ENCODE measurements around the gene PID1. TPM values are rescaled to one million over a fixed set of nuclear protein-coding genes. Genes with fewer than 3 reads are reported as not detected.

PID1 gene
- total RNA-seq, 1 experiment from 2014 or later = 0.31 TPM

- no peaks in the 10 kb centered on the region for H3K36me3 Mint-ChIP-seq (ENCODE audit: insufficient read depth, unreplicated experiment)
- H3K4me1 Mint-ChIP-seq (ENCODE audit: low read depth, unreplicated experiment) = no peaks in the 10 kb centered on the region
- no peak for DNase-seq
- H3K4me3 Mint-ChIP-seq (ENCODE audit: low read depth, unreplicated experiment) = no peak overlapping the region
- no peak for TF ChIP-seq CTCF (IDR thresholded peaks at IDR 0.05; ENCODE audit: unreplicated experiment)
- CTCF ChIA-PET = no interaction called here
- no peaks in the 10 kb centered on the region for H3K27me3 Mint-ChIP-seq (ENCODE audit: unreplicated experiment)
- no TSS peak for BruUV-seq (replicated peaks)
- no peak overlapping the region for H3K27ac Mint-ChIP-seq (ENCODE audit: unreplicated experiment)
- intact Hi-C loops (cut with micrococcal nuclease; ENCODE audit: unreplicated experiment) = no loop called here
- H3K9me3 Mint-ChIP-seq (ENCODE audit: low read depth, unreplicated experiment) = peaks cover 13% of the 10 kb centered on the region
Observed at GRCh38 chr2:229170171-229170570, 100.9 kb downstream of the PID1 start.

GRCh38 chr2:229169751-229170150 is 101.3 kb downstream of the PID1 start:
- no peak overlapping the region for H3K27ac Mint-ChIP-seq (ENCODE audit: unreplicated experiment)
- H3K4me3 Mint-ChIP-seq (ENCODE audit: low read depth, unreplicated experiment) = no peak overlapping the region
- no peak for DNase-seq
- CTCF ChIA-PET = no interaction called here
- no peak for TF ChIP-seq CTCF (IDR thresholded peaks at IDR 0.05; ENCODE audit: unreplicated experiment)
- no TSS peak for BruUV-seq (replicated peaks)
- intact Hi-C loops (cut with micrococcal nuclease; ENCODE audit: unreplicated experiment) = no loop called here
- no peaks in the 10 kb centered on the region for H3K27me3 Mint-ChIP-seq (ENCODE audit: unreplicated experiment)
- no peaks in the 10 kb centered on the region for H3K4me1 Mint-ChIP-seq (ENCODE audit: low read depth, unreplicated experiment)
- H3K36me3 Mint-ChIP-seq (ENCODE audit: insufficient read depth, unreplicated experiment) = no peaks in the 10 kb centered on the region
- peaks cover 13% of the 10 kb centered on the region for H3K9me3 Mint-ChIP-seq (ENCODE audit: low read depth, unreplicated experiment)

- H3K36me3 Mint-ChIP-seq (ENCODE audit: insufficient read depth, unreplicated experiment) = no peaks in the 10 kb centered on the region
- H3K9me3 Mint-ChIP-seq (ENCODE audit: low read depth, unreplicated experiment) = peaks cover 9% of the 10 kb centered on the region
- no peak for DNase-seq
- CTCF ChIA-PET = no interaction called here
- TF ChIP-seq CTCF (IDR thresholded peaks at IDR 0.05; ENCODE audit: unreplicated experiment) = no peak
- no peaks in the 10 kb centered on the region for H3K27me3 Mint-ChIP-seq (ENCODE audit: unreplicated experiment)
- intact Hi-C loops (cut with micrococcal nuclease; ENCODE audit: unreplicated experiment) = no loop called here
- H3K4me1 Mint-ChIP-seq (ENCODE audit: low read depth, unreplicated experiment) = no peaks in the 10 kb centered on the region
- BruUV-seq (replicated peaks) = no TSS peak
- no peak overlapping the region for H3K4me3 Mint-ChIP-seq (ENCODE audit: low read depth, unreplicated experiment)
- H3K27ac Mint-ChIP-seq (ENCODE audit: unreplicated experiment) = no peak overlapping the region
Observed at GRCh38 chr2:229164545-229165249, 106.4 kb downstream of the PID1 start.

GRCh38 chr2:229163893-229164292 is 107.2 kb downstream of the PID1 start:
- Mint-ChIP-seq H3K36me3 (ENCODE audit: insufficient read depth, unreplicated experiment) (no peaks in the 10 kb centered on the region), H3K9me3 (ENCODE audit: low read depth, unreplicated experiment) (peaks cover 7% of the 10 kb centered on the region), H3K4me3 (ENCODE audit: low read depth, unreplicated experiment) (no peak overlapping the region), H3K4me1 (ENCODE audit: low read depth, unreplicated experiment) (no peaks in the 10 kb centered on the region), H3K27ac (ENCODE audit: unreplicated experiment) (no peak overlapping the region), H3K27me3 (ENCODE audit: unreplicated experiment) (no peaks in the 10 kb centered on the region)
- no TSS peak for BruUV-seq (replicated peaks)
- DNase-seq = no peak
- intact Hi-C loops (cut with micrococcal nuclease; ENCODE audit: unreplicated experiment) = no loop called here
- CTCF ChIA-PET = interaction anchor here (0.7 kb wide), 1 partner anchor 314 kb away, joined by 3 read pairs; no protein-coding TSS in a partner anchor
- TF ChIP-seq CTCF (IDR thresholded peaks at IDR 0.05; ENCODE audit: unreplicated experiment) = no peak

Measured in Calu3 (cell line).